HepG2 (cell line): ENCODE results near the gene XPNPEP3. TPM values are rescaled to one million over a fixed set of nuclear protein-coding genes. Genes with fewer than 3 reads are reported as not detected.

ENCODE experiments used
- JARID2 ChIP-seq: sonication (generic); formaldehyde crosslinking; IDR thresholded peaks from 2 replicates; pipeline ENCODE4 v1.8.1; 2023; ENCODE audit warnings: missing genetic modification reagents, inconsistent platforms; ENCODE audit not compliant: insufficient replicate concordance
- KAT8 ChIP-seq: IDR thresholded peaks from 2 replicates; pipeline ENCODE4 v1.6.1; 2016; ENCODE audit warnings: missing genetic modification reagents, missing compliant biosample characterization
- MAF1 ChIP-seq: sonication (generic); formaldehyde crosslinking; IDR thresholded peaks from 2 replicates; pipeline ENCODE4 v1.5.0; 2020; ENCODE audit warnings: missing genetic modification reagents, borderline replicate concordance
- PTBP1 ChIP-seq: fragments of 200-400 bp; formaldehyde crosslinking; IDR thresholded peaks from 2 replicates; pipeline ENCODE4 v1.6.1; 2018; ENCODE audit warnings: low read length, low read depth; ENCODE audit not compliant: poor library complexity, severe bottlenecking
- ZFP82 ChIP-seq: sonication (generic); formaldehyde crosslinking; IDR thresholded peaks from 2 replicates; pipeline ENCODE4 v1.5.1; 2020; ENCODE audit warnings: mild to moderate bottlenecking, missing genetic modification reagents, borderline replicate concordance
- ZNF333 ChIP-seq: sonication (generic); formaldehyde crosslinking; IDR thresholded peaks from 2 replicates; pipeline ENCODE4 v1.4.0; 2020; ENCODE audit warnings: mild to moderate bottlenecking, missing genetic modification reagents, borderline replicate concordance
- ZNF34 ChIP-seq: sonication (generic); formaldehyde crosslinking; IDR thresholded peaks from 2 replicates; pipeline ENCODE4 v1.4.0; 2020; ENCODE audit warnings: mild to moderate bottlenecking, missing genetic modification reagents, borderline replicate concordance
- ZNF430 ChIP-seq: sonication (generic); formaldehyde crosslinking; IDR thresholded peaks from 2 replicates; pipeline ENCODE4 v1.9.0; 2021; ENCODE audit warnings: mild to moderate bottlenecking, missing genetic modification reagents
- ZNF431 ChIP-seq: sonication (generic); formaldehyde crosslinking; IDR thresholded peaks from 2 replicates; pipeline ENCODE4 v1.9.0; 2022; ENCODE audit warnings: missing genetic modification reagents, low read depth, mild to moderate bottlenecking, borderline replicate concordance
- ZNF598 ChIP-seq: sonication (generic); formaldehyde crosslinking; IDR thresholded peaks from 2 replicates; pipeline ENCODE4 v1.5.1; 2020; ENCODE audit warnings: mild to moderate bottlenecking, missing genetic modification reagents, borderline replicate concordance
- polyA plus RNA-seq, 8 experiments: library from polyadenylated mRNA; depleted of rRNA in 3 of 8; stranded (reverse) in 7 of 8; unstranded in 1 of 8; fragments of >200 nt; fragmentation: Illumina TruSeq in 4 of 8; extraction: Trizol in 4 of 8; gene quantifications; 2 replicates each; pipeline versions ENCODE4 v1.2.1 to v1.2.3, GENCODE V29; 2011 to 2016; ENCODE audit warnings: low read depth in 4 of 8, missing spikeins in 1 of 8, mixed read lengths in 1 of 8; ENCODE audit not compliant: insufficient read depth in 1 of 8
- total RNA-seq, 5 experiments: library from RNA; depleted of rRNA; stranded (reverse); fragments of >200 nt; fragmentation: Illumina TruSeq; extraction: Trizol; gene quantifications; 2 replicates each; pipeline ENCODE4 v1.2.3, GENCODE V29; 2016; ENCODE audit warnings: low read depth in 1 of 5
- TF ChIP-seq, protein P1 (sequence below): sonication (generic); formaldehyde crosslinking; IDR thresholded peaks from 2 replicates; pipeline ENCODE4 v1.4.0; 2020; ENCODE audit warnings: missing genetic modification reagents, borderline replicate concordance
- TF ChIP-seq, protein P2 (sequence below): sonication (generic); formaldehyde crosslinking; IDR thresholded peaks from 2 replicates; pipeline ENCODE4 v1.9.0; 2021; ENCODE audit warnings: missing genetic modification reagents, borderline replicate concordance
- TF ChIP-seq, protein P3 (sequence below): sonication (generic); formaldehyde crosslinking; IDR thresholded peaks from one replicate; pipeline ENCODE4 v1.5.1; 2020; ENCODE audit warnings: mild to moderate bottlenecking, missing genetic modification reagents; ENCODE audit errors: not compliant biosample characterization

The XPNPEP3 gene
- total and polyA plus RNA-seq, 2 of the 13 experiments (the other 11 are each of a cell fraction or from before 2014, with no cell fraction given): 10.3 to 14.0 TPM

DNA sequence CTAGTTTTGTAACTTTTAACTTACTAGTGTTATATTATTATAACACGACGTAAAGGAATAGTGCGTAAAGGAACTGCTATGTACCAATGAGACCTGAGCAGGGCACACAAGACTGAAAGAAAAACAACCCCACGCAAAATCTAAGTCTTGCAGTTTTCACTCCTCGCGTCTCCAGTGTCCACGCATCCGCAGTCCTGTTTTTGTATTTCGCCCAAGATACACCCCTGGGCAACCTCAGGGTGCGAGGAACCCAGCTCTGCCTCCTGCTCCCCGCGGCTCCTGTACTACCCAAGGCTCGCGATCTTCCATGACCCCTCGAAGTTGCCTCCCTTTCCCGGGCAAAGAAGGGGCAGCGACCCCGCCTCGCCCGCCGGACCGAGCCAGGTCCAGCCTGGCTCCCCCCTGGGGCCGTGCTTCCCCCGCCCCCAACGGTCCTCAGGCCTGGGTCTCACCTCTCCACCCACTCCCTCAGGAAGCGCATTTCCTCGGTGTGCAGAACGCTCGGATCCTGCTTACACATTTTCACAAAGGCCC lies 902 bp upstream of the XPNPEP3 start (continued):
- TF ChIP-seq, protein P1, sequence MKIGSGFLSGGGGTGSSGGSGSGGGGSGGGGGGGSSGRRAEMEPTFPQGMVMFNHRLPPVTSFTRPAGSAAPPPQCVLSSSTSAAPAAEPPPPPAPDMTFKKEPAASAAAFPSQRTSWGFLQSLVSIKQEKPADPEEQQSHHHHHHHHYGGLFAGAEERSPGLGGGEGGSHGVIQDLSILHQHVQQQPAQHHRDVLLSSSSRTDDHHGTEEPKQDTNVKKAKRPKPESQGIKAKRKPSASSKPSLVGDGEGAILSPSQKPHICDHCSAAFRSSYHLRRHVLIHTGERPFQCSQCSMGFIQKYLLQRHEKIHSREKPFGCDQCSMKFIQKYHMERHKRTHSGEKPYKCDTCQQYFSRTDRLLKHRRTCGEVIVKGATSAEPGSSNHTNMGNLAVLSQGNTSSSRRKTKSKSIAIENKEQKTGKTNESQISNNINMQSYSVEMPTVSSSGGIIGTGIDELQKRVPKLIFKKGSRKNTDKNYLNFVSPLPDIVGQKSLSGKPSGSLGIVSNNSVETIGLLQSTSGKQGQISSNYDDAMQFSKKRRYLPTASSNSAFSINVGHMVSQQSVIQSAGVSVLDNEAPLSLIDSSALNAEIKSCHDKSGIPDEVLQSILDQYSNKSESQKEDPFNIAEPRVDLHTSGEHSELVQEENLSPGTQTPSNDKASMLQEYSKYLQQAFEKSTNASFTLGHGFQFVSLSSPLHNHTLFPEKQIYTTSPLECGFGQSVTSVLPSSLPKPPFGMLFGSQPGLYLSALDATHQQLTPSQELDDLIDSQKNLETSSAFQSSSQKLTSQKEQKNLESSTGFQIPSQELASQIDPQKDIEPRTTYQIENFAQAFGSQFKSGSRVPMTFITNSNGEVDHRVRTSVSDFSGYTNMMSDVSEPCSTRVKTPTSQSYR (CRISPR knock-in tag): peak; percentile 25; the same call in 1 of the 2 replicates
- peak; percentile 11 for TF ChIP-seq JARID2 (CRISPR knock-in tag)
- TF ChIP-seq KAT8 (CRISPR knock-in tag): no peak
- TF ChIP-seq ZNF34 (CRISPR knock-in tag): 0 out of 2 replicates have a peak, but pooled peaks have one; percentile 49
- TF ChIP-seq ZNF333 (CRISPR knock-in tag): peak; percentile 29
- 0 out of 2 replicates have a peak, but pooled peaks have one; percentile 18 for TF ChIP-seq ZNF598 (CRISPR knock-in tag)
- TF ChIP-seq MAF1: 0 out of 2 replicates have a peak, but pooled peaks have one; percentile 36
- TF ChIP-seq, protein P2, sequence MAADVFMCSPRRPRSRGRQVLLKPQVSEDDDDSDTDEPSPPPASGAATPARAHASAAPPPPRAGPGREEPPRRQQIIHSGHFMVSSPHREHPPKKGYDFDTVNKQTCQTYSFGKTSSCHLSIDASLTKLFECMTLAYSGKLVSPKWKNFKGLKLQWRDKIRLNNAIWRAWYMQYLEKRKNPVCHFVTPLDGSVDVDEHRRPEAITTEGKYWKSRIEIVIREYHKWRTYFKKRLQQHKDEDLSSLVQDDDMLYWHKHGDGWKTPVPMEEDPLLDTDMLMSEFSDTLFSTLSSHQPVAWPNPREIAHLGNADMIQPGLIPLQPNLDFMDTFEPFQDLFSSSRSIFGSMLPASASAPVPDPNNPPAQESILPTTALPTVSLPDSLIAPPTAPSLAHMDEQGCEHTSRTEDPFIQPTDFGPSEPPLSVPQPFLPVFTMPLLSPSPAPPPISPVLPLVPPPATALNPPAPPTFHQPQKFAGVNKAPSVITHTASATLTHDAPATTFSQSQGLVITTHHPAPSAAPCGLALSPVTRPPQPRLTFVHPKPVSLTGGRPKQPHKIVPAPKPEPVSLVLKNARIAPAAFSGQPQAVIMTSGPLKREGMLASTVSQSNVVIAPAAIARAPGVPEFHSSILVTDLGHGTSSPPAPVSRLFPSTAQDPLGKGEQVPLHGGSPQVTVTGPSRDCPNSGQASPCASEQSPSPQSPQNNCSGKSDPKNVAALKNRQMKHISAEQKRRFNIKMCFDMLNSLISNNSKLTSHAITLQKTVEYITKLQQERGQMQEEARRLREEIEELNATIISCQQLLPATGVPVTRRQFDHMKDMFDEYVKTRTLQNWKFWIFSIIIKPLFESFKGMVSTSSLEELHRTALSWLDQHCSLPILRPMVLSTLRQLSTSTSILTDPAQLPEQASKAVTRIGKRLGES (CRISPR knock-in tag): 0 out of 2 replicates have a peak, but pooled peaks have one; percentile 61
- no peak for TF ChIP-seq PTBP1
- TF ChIP-seq, protein P3, sequence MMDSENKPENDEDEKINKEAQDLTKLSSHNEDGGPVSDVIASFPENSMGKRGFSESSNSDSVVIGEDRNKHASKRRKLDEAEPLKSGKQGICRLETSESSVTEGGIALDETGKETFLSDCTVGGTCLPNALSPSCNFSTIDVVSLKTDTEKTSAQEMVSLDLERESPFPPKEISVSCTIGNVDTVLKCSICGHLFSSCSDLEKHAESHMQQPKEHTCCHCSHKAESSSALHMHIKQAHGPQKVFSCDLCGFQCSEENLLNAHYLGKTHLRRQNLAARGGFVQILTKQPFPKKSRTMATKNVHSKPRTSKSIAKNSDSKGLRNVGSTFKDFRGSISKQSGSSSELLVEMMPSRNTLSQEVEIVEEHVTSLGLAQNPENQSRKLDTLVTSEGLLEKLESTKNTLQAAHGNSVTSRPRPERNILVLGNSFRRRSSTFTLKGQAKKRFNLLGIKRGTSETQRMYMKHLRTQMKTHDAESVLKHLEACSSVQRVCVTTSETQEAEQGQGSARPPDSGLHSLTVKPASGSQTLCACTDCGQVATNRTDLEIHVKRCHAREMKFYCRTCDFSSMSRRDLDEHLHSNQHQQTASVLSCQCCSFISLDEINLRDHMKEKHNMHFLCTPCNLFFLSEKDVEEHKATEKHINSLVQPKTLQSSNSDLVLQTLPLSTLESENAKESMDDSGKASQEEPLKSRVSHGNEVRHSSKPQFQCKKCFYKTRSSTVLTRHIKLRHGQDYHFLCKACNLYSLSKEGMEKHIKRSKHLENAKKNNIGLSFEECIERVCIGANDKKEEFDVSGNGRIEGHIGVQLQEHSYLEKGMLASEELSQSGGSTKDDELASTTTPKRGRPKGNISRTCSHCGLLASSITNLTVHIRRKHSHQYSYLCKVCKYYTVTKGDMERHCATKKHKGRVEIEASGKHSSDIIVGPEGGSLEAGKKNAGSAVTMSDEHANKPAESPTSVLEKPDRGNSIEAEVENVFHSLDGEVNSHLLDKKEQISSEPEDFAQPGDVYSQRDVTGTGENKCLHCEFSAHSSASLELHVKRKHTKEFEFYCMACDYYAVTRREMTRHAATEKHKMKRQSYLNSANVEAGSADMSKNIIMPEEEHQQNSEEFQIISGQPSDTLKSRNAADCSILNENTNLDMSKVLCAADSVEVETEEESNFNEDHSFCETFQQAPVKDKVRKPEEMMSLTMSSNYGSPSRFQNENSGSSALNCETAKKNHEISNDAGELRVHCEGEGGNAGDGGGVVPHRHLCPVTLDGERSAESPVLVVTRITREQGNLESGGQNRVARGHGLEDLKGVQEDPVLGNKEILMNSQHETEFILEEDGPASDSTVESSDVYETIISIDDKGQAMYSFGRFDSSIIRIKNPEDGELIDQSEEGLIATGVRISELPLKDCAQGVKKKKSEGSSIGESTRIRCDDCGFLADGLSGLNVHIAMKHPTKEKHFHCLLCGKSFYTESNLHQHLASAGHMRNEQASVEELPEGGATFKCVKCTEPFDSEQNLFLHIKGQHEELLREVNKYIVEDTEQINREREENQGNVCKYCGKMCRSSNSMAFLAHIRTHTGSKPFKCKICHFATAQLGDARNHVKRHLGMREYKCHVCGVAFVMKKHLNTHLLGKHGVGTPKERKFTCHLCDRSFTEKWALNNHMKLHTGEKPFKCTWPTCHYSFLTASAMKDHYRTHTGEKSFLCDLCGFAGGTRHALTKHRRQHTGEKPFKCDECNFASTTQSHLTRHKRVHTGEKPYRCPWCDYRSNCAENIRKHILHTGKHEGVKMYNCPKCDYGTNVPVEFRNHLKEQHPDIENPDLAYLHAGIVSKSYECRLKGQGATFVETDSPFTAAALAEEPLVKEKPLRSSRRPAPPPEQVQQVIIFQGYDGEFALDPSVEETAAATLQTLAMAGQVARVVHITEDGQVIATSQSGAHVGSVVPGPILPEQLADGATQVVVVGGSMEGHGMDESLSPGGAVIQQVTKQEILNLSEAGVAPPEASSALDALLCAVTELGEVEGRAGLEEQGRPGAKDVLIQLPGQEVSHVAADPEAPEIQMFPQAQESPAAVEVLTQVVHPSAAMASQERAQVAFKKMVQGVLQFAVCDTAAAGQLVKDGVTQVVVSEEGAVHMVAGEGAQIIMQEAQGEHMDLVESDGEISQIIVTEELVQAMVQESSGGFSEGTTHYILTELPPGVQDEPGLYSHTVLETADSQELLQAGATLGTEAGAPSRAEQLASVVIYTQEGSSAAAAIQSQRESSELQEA (CRISPR knock-in tag): peak; percentile 84
- TF ChIP-seq ZNF430: 0 out of 2 replicates have a peak, but pooled peaks have one; percentile 30
- TF ChIP-seq ZFP82 (CRISPR knock-in tag): peak; percentile 16; the same call in 1 of the 2 replicates
- TF ChIP-seq ZNF431 (CRISPR knock-in tag): 0 out of 2 replicates have a peak, but pooled peaks have one; percentile 36
